GM18907 (cell line): Measurements from ENCODE around the gene CALM1.

ENCODE experiments used
- ATAC-seq: cut with Tn5 transposase; IDR thresholded peaks from one replicate; pipeline ENCODE4 v1.9.1; 2021; ENCODE audit warnings: mild to moderate bottlenecking, moderate library complexity; ENCODE audit not compliant: unreplicated experiment

CALM1 gene

GRCh38 chr14:90396341-90397339 lies at the start of gene CALM1:
Gene CALM1, plus strand, starts transcription at chr14:90397029. Its CDS starts 202 bp downstream, at chr14:90397231.
- ATAC-seq: peak; percentile 69

- ATAC-seq: no peak
Measured at GRCh38 chr14:90348270-90348669, 48.6 kb upstream of the CALM1 start.

GRCh38 chr14:90349739-90350138 lies 47.1 kb upstream of the CALM1 start:
- no peak for ATAC-seq

GRCh38 chr14:90354551-90355298 lies 42.1 kb upstream of the CALM1 start:
- no peak for ATAC-seq

GRCh38 chr14:90355540-90356518 lies 41.0 kb upstream of the CALM1 start:
- no peak for ATAC-seq

- no peak for ATAC-seq
Measured at GRCh38 chr14:90356925-90357324, 39.9 kb upstream of the CALM1 start.

- no peak for ATAC-seq
Measured at GRCh38 chr14:90358359-90358758, 38.5 kb upstream of the CALM1 start.

- no peak for ATAC-seq
Measured at GRCh38 chr14:90361865-90362557, 34.8 kb upstream of the CALM1 start.

GRCh38 chr14:90362558-90362896 lies 34.3 kb upstream of the CALM1 start:
- ATAC-seq: no peak

GRCh38 chr14:90368946-90369721 lies 27.7 kb upstream of the CALM1 start:
- ATAC-seq: no peak

GRCh38 chr14:90373887-90374286 lies 22.9 kb upstream of the CALM1 start:
- no peak for ATAC-seq

- ATAC-seq: no peak
Measured at GRCh38 chr14:90374813-90375212, 22.0 kb upstream of the CALM1 start.

- ATAC-seq: no peak
Measured at GRCh38 chr14:90375934-90376333, 20.9 kb upstream of the CALM1 start.

- ATAC-seq: no peak
Measured at GRCh38 chr14:90378249-90378648, 18.6 kb upstream of the CALM1 start.

GRCh38 chr14:90379106-90379505 lies 17.7 kb upstream of the CALM1 start:
- no peak for ATAC-seq

- no peak for ATAC-seq
Measured at GRCh38 chr14:90381011-90381786, 15.6 kb upstream of the CALM1 start.

GRCh38 chr14:90381999-90382451 lies 14.8 kb upstream of the CALM1 start:
- ATAC-seq: no peak

- ATAC-seq: no peak
Measured at GRCh38 chr14:90382491-90383125, 14.2 kb upstream of the CALM1 start.
